Right lobe of liver (tissue), 6 donors: ENCODE data around the gene WDR18. TPM values are rescaled to one million over a fixed set of nuclear protein-coding genes. Genes with fewer than 3 reads are reported as not detected.

Experiments used
- ATAC-seq, 4 donors: fragments of 200-7000 bp; cut with Tn5 transposase; one replicate each; pipeline ENCODE4 v1.9.1; 2020; ENCODE audit warnings: mild to moderate bottlenecking in 4 of 4, moderate library complexity in 4 of 4
- DNase-seq, 3 donors: peaks; one replicate each; pipeline ENCODE4 v3.0.0-alpha.2; 2020
- H3K27ac ChIP-seq, 3 donors: fragments of 200-600 bp; one replicate each; pipeline ENCODE4 v1.8.0; 2022
- H3K27me3 ChIP-seq, 2 donors: fragments of 200-600 bp; one replicate each; pipeline ENCODE4 v1.8.0; 2022
- H3K36me3 ChIP-seq, 4 donors: fragments of 200-600 bp; sonication (generic) in 1 of 4; one replicate each; pipeline versions ENCODE4 v1.5.1 to v1.8.0; 2017 to 2022; ENCODE audit warnings: control low read depth in 1 of 4
- H3K4me1 ChIP-seq, 4 donors: fragments of 200-600 bp; sonication (generic) in 1 of 4; one replicate each; pipeline versions ENCODE4 v1.5.1 to v1.8.0; 2017 to 2022; ENCODE audit warnings: control low read depth in 1 of 4
- H3K4me3 ChIP-seq, 3 donors: fragments of 200-600 bp; one replicate each; pipeline ENCODE4 v1.8.0; 2022
- H3K9me3 ChIP-seq, 4 donors: fragments of 200-600 bp; sonication (generic) in 1 of 4; one replicate each; pipeline versions ENCODE4 v1.5.1 to v1.8.0; 2017 to 2022; ENCODE audit warnings: control low read depth in 1 of 4
- POLR2A ChIP-seq: fragments of 450-650 bp; IDR thresholded peaks from one replicate; pipeline ENCODE4 v1.6.1; 2017; ENCODE audit warnings: antibody characterized with exemption, mild to moderate bottlenecking
- WGBS: methylation state at CpG from one replicate; pipeline ENCODE4 v1.1.6; 2018; ENCODE audit warnings: low coverage, low lambda C conversion rate; ENCODE audit not compliant: insufficient coverage; ENCODE audit errors: missing lambda C conversion rate; 5-methylcytosine and 5-hydroxymethylcytosine counted together
- intact Hi-C, 2 donors: fragments of 100-400 bp; cut with DNase I; formaldehyde crosslinking; loops; one replicate each; pipeline versions ENCODE4 v1.11.2 to v1.14.1; 2022
- total RNA-seq, 6 experiments: library from RNA; depleted of rRNA in 2 of 6; stranded (reverse); fragments of >200 nt in 2 of 6; fragmentation: NEBNext Ultra II Directional in 3 of 6; extraction: Animal tissue kit (Norgen Biotek cat#: 25700) in 3 of 6; gene quantifications; one replicate each; pipeline versions ENCODE4 v1.1.0 to v1.2.4, GENCODE V29; 2016 to 2023
- TF ChIP-seq, protein P1 (sequence below), 4 donors: fragments of 200-600 bp in 3 of 4; fragments of 450-650 bp in 1 of 4; IDR thresholded peaks; one replicate each; pipeline versions ENCODE4 v1.5.1 to v1.8.0; 2016 to 2022; ENCODE audit warnings: antibody characterized with exemption in 4 of 4, mild to moderate bottlenecking in 2 of 4
- donor health status: DM: no; HTN: yes; CAD: no.
- donor health status: DM: no; HTN: no; CAD: no.
- donor health status: DM: no; HTN: no; CAD: no.
- donor health status: DM: no; HTN: yes; CAD: no.
- donor health status: DM: no; HTN: yes; CAD: no.

WDR18 gene
- total RNA-seq, 6 experiments from 2014 or later, result 19.0 to 56.2 (median 29.7) TPM

DNA sequence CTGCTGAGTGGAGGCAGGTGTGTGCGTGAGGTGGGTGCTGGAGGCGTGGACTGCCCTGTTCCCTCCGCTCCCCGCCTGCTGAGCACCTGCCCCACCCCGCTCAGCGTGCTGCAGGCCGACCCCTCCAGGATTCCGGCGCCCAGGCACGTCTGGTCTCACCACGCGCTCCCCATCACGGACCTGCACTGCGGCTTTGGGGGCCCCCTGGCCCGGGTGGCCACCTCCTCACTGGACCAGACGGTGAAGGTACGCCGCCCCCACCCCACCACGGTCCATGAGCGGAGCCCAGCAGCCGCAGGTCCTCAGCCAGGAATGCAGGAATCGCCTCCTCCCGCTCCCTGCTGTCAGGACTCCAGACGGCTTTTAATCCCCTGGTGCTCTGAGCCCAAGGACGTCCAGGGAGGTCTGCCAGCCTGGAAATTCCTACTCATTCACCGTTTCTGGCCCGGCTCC, 6.0 kb downstream of the WDR18 start:
- peaks cover 0 to 9% (median 0%) of the 10 kb centered on the region in 4 donors for H3K36me3 ChIP-seq
- WGBS, result 53% methylated on average over 2 of the region's 27 CpGs
- H3K4me3 ChIP-seq, result no peak overlapping the region
- peak in 1 of 3 donors; percentile 17 for DNase-seq
- no peak for TF ChIP-seq POLR2A
- TF ChIP-seq, protein P1, sequence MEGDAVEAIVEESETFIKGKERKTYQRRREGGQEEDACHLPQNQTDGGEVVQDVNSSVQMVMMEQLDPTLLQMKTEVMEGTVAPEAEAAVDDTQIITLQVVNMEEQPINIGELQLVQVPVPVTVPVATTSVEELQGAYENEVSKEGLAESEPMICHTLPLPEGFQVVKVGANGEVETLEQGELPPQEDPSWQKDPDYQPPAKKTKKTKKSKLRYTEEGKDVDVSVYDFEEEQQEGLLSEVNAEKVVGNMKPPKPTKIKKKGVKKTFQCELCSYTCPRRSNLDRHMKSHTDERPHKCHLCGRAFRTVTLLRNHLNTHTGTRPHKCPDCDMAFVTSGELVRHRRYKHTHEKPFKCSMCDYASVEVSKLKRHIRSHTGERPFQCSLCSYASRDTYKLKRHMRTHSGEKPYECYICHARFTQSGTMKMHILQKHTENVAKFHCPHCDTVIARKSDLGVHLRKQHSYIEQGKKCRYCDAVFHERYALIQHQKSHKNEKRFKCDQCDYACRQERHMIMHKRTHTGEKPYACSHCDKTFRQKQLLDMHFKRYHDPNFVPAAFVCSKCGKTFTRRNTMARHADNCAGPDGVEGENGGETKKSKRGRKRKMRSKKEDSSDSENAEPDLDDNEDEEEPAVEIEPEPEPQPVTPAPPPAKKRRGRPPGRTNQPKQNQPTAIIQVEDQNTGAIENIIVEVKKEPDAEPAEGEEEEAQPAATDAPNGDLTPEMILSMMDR (IDR thresholded peaks at IDR 0.05), result no peak
- no peaks in the 10 kb centered on the region for H3K9me3 ChIP-seq
- no peaks in the 10 kb centered on the region for H3K27me3 ChIP-seq
- H3K27ac ChIP-seq, result no peak overlapping the region
- intact Hi-C loops, result loop anchor here in 1 of 2 donors (10.0 kb wide), 1 partner anchor 135 kb away; the partner anchor contains the start of genes CFD and ELANE
- H3K4me1 ChIP-seq, result peaks cover 0 to 29% (median 5%) of the 10 kb centered on the region in 4 donors
- ATAC-seq, result no peak

- intact Hi-C loops, result loop anchor here in 1 of 2 donors (10.0 kb wide), 1 partner anchor 136 kb away; the partner anchor contains the start of genes CFD and ELANE
- TF ChIP-seq POLR2A, result no peak
- TF ChIP-seq, protein P1 (IDR thresholded peaks at IDR 0.05), result no peak
- no peak for ATAC-seq
- H3K27me3 ChIP-seq, result no peaks in the 10 kb centered on the region
- H3K4me1 ChIP-seq, result peaks cover 0 to 35% (median 4%) of the 10 kb centered on the region in 4 donors
- H3K36me3 ChIP-seq, result peaks cover 0 to 9% (median 0%) of the 10 kb centered on the region in 4 donors
- WGBS, result 77% methylated on average over 6 of the region's 23 CpGs
- no peaks in the 10 kb centered on the region for H3K9me3 ChIP-seq
- H3K27ac ChIP-seq, result no peak overlapping the region
- peak in 1 of 3 donors; percentile 20 for DNase-seq
- no peak overlapping the region for H3K4me3 ChIP-seq
Measured at GRCh38 chr19:990746-991145, 6.6 kb downstream of the WDR18 start.

GRCh38 chr19:991174-991931, 7.2 kb downstream of the WDR18 start:
- H3K4me1 ChIP-seq, result peaks cover 0 to 41% (median 7%) of the 10 kb centered on the region in 4 donors
- TF ChIP-seq POLR2A, result no peak
- TF ChIP-seq, protein P1 (IDR thresholded peaks at IDR 0.05), result no peak
- peaks cover 0 to 4% (median 0%) of the 10 kb centered on the region in 4 donors for H3K36me3 ChIP-seq
- no peak overlapping the region for H3K27ac ChIP-seq
- WGBS, result 83% methylated on average over 16 of the region's 47 CpGs
- intact Hi-C loops, result loop anchor here in 1 of 2 donors (10.0 kb wide), 1 partner anchor 137 kb away; the partner anchor contains the start of genes CFD and ELANE
- ATAC-seq (peak in 3 of 4 donors; percentile 8 to 61 (median 25)), DNase-seq (peak in 1 of 3 donors; percentile 40)
- no peaks in the 10 kb centered on the region for H3K27me3 ChIP-seq
- H3K9me3 ChIP-seq, result no peaks in the 10 kb centered on the region
- no peak overlapping the region for H3K4me3 ChIP-seq

DNA sequence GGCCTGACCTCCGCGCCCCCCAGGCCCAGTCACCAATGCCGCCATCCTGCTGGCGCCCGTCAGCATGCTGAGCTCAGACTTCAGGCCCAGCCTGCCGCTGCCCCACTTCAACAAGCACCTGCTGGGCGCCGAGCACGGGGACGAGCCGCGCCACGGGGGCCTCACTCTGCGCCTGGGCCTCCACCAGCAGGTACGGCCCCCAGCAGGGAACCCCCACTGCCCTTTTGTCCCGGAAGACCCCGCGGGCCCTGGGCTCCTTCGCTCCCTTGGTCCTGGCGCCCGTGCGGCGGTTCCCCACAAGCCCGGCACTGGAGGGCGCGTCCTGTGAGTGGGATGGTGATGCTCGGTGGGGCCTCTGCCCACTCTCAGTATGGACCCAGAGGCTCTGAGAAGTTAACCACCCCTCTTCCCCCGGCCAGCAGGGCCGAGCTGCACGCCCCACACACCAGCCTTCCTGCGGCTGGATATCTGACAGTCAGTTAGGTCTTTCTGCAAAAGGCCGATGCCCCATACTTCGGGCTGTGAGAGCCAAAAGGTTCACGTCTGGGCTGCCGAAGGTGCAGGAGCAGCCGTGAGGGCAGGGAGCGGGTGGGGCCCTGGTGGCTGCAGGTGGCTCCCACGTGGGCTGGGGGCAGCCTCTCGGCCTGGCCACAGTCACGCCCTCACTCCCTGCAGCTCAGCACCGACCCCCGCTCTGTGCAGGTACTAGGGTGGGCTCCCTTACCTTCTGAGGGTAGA, 8.0 kb downstream of the WDR18 start:
- Histone ChIP-seq H3K27ac (peak overlapping the region in 1 of 3 donors; percentile 91), H3K27me3 (no peaks in the 10 kb centered on the region), H3K9me3 (no peaks in the 10 kb centered on the region), H3K4me3 (no peak overlapping the region), H3K36me3 (no peaks in the 10 kb centered on the region), H3K4me1 (peaks cover 0 to 44% (median 7%) of the 10 kb centered on the region in 4 donors)
- intact Hi-C loops, result loop anchor here in 1 of 2 donors (10.0 kb wide), 1 partner anchor 137 kb away; the partner anchor contains the start of genes CFD and ELANE
- no peak for DNase-seq
- no CpG with 5 or more reads among the region's 42 CpGs for WGBS
- ATAC-seq, result no peak
- TF ChIP-seq, protein P1 (IDR thresholded peaks at IDR 0.05), result no peak
- TF ChIP-seq POLR2A, result no peak
